ENCODE data around the gene PBX3.

Gene PBX3

GRCh38 chr9:125747053-125747764 lies at the start of gene PBX3:
PBX3 (plus strand) TSS chr9:125747373.
- peak; percentile 40 to 42 for DNase-seq

- no peak for DNase-seq
Measured at GRCh38 chr9:125699870-125700269, 47.3 kb upstream of the PBX3 start.

DNA sequence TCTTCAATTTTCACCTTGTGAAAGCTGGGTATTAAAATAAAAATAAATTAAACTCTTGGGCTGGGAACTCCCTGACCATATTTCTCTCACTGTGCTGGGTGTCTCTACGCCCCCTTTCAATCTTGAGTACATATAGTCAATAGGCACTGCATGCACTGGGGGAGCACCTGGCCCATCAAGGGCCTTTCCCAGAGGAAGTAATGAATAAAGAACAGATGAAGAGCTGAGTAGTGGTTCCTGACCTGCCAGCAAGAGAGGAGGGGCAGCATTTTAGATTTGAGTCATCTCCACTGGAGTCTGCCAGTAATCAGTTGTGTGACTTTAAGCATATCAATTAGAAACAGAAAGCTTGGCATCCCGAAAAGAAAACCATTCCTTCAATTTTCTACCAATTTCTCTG lies 46.4 kb upstream of the PBX3 start:
- DNase-seq: no peak

DNA sequence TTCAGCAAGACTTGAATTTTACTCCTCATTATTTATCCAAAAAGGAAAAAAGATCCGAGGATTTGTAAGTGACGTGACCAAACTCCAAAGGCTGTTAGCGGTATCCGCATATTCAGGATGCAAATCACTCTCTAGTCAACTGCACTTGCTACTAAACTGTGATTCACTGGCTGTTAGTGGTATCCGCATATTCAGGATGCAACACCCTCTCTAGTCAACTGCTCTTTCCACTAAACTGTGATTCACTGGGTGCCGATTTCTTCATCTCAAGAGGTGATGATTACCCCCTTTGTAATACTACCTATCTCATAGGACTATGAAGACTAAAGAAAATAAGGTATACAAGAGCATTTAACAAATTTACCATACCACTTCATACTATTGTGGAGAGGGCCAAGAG lies 45.8 kb upstream of the PBX3 start:
- no peak for DNase-seq

DNA sequence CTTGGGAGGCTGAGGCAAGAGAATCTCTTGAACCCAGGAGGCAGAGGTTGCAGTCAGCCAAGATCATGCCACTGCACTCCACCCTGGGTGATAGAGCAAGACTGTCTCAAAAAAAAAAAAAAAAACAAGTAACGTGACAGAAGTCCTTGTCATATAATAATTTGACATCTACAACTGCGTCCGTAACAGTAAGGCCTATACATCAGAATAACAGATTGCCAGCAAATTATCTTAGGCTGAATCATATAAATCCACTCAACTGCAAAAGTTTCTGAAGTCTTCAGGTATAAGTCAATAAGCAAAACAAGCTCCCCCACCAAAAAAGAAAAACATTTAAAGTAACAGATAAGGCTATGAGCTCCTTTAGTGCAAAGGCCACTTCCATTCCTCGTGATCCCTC lies 43.5 kb upstream of the PBX3 start:
- DNase-seq: no peak

GRCh38 chr9:125705893-125706292 lies 41.3 kb upstream of the PBX3 start:
- DNase-seq: no peak

- peak; percentile 91 to 92 for DNase-seq
Measured at GRCh38 chr9:125706651-125707471, 40.3 kb upstream of the PBX3 start, which contains the start of gene MAPKAP1. MAPKAP1 (minus strand) TSS chr9:125707208; CDS start chr9:125672574, 34,634 bp downstream.

GRCh38 chr9:125707472-125707804 lies 39.7 kb upstream of the PBX3 start:
- no peak for DNase-seq

DNA sequence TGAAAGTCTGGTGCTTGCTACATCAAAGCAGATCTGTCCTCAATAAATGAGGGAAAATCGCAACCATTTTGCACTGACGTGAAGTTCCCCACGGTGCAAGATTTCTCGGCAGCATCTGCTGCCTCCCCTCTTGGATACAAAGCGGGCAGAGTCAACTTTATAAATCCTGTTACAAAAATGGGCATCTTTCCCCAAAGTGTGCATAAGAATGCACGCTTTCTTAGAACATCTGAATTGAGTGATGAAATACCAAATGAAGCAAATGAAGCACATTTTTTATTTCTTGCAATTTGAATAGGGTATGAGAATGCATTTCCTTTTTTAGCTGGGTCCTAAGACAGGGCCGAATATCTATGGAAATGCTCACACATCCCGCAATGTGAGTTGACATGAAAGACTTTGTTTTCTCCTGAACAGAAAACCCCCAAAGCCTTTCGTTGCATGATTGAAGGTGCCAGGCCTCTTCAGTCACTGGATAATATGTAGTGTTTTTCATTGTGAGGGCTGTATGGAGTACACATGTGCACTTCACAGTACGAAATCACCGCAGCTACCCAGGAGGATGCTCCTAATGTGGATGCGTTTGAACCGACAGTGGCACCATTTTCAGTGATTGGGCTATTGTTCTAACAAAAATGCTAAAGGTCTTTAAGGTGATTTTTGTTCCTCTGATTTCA lies 20.6 kb upstream of the PBX3 start:
- no peak for DNase-seq

DNA sequence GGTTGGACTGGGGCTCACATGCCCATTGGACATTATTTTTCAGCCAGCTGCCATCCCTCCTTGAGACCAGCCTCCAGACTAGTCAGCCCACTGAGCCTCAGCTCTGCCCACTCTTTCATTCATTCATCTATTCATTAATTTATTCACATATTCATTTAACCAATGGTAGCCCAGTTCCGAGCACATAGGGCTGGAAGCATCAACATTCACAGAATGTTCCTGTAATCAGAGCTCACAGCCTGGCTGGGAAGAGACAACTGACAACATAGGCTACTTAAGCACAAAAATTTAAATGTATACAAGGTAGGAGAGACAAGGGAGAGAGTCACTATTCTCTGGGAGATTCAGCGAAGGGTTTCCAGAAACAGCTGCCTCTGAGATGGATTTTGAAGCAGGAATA lies 17.0 kb upstream of the PBX3 start:
- DNase-seq: no peak

- DNase-seq: no peak
Measured at GRCh38 chr9:125732562-125732961, 14.6 kb upstream of the PBX3 start.

DNA sequence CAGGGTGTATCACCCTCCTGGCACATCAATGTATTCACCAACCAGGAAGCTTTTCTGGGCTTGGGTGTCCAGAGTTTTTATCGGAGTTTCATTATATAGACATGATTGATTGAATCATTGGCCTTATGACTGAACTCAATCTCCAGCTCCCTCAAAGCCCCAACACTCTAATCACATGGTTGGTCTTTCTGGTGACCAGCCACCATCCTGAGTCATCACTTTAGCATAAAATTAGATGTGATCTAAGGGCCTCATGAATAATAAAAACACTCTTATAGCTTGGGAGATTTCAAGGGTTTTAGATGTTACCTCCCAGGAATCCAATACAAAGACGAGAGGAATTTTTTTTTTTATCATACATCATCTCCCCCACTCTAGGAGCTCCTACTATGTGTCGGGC lies 7.7 kb upstream of the PBX3 start:
- DNase-seq: no peak

- no peak for DNase-seq
Measured at GRCh38 chr9:125742657-125743056, 4.5 kb upstream of the PBX3 start.

DNA sequence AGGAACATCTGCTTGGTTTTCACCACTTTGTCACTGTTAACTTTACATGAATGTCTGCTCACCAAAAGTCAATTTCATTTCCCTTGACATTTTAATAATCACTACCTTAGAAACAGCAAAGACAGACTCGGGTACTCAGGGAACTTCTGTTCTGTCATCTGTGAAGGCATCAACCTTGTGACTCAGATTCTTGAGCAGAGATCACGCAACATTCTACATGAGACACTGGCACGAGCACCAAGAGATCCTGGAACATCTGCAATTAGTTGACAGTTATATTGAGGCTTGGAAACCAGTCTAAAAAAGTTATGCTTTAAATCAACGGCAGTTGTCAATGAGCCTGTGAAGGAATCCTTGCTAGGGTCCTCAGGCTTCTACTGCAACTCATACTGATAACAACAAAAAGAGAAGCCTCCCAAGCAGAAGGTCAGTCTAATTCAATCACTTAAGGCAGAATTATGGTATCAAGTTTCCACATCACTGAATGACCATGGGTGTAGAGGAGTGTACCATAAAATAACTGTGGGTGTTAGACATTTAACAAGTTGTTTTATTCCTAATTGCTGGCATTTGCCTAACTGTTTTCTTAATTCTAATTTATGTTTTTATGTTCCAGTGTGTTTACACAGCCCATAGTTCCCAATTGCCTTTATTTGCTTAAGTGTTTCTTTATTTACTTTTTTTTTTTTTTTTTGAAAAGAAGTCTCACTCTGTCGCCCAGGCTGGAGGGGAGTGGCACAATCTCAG lies 3.3 kb upstream of the PBX3 start:
- DNase-seq: no peak

- no peak for DNase-seq
Measured at GRCh38 chr9:125744616-125745015, 2.6 kb upstream of the PBX3 start.

DNA sequence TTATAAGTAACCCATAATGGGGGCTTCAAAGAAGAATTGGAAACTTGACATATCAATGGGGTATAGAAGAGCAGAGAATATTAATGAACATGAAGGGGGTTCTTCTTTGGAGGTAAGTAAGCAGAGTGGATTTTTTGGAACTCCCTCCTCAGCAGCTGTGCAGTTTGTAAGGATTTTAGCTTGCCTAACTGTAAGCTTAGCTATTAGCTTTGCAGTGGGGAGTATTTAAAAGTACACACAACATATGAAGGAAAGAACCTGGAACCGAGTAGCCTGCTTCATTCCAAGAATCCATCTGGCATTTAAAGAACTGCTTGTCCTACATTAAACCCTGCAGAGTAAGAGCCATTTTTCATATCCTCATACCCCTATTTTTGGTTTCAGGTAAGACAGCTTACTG lies 2.2 kb upstream of the PBX3 start:
- DNase-seq: no peak

DNA sequence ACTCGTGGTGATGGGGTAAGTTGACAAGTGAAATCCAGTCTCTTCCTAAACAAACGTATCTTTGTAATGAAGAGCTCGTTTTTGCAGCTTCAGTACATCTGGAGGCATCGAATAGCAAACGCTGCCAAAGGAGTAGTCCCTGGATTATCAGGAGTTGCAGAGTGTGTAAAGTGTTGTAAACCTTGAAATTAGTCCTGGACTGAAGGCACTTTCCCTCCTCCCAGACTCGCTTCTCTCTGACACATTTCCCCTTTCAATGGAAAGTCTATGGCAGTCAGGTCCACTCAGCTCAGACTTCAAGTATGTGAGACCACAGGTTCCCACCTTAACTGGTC lies 1.5 kb upstream of the PBX3 start:
- no peak for DNase-seq

DNA sequence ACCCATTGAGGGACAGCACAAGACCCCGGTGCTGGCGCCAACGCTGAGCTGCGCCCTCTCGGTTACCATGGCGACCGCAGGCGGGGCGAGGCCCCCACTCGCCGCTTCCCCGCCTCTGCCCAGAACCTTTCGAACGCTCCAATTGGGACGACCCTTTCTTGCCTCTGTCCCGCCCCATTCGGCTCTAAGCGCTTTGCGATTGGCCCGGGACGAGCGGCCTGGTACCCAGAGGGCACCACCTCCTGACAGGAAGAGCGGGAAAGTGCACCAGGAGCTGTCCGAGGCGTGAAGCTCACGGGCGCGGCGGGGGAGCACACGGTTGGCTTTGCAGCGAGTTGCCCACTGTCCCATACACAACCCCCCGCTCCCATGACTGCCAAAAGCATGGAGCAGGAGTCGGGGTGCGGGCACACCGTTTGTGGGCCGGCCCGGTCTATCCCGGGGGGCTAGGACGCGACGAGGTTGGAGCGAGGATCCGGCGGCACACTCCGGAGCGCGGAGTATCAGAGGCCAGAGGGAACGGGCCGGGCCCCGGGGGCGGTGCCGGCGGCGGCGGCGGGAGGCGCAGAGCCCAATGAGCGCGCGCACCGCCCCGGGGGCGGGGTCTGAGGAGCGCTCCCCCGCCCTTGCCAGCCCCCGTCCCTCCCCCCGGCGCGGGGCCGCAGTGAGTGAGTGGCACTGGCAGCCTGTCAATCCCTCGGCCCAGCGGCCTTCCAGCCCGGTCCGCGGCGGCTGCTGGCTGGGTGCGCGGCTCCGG lies 978 bp upstream of the PBX3 start:
- peak; percentile 83 to 86 for DNase-seq

GRCh38 chr9:125746774-125747052 lies 460 bp upstream of the PBX3 start:
- no peak for DNase-seq

DNA sequence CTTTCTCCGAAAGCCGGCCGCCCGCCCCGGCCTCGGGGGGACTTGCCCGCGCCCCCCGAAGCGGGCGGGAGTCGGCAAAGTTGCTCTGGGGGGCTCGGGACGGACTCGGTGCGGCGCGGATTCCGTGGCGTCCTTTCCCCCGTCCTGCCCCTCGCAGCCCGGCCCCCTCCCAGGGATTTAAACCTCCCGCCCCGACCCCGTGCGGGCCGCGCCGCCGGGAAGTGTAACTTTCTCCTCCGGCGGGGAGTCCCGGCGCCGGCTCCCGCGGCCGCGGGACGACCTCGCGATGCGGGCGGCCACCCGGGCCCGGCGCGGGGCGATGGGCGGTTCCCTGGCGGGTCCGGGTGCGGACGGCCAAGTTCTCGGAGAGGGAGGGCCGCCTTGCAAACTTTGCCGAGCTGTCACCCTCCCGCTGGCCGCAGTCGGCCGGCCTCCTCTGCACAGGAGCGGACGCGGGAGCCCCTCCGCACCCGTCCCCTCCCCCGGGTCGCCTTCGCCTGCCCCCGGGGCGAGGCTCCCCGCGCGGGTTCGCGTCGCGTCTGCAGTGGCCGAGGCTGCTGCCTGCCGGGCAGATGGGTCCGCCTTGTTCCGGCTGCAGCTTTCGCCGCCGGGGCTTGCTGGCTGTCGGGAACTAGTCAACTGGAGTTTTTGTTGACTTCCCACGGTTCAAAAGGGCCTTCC lies 732 bp downstream of the PBX3 start:
- peak in 1 of 2 experiments; percentile 18 for DNase-seq

GRCh38 chr9:125748446-125749099 lies 1.4 kb downstream of the PBX3 start:
- no peak for DNase-seq
